ENCODE results near the gene VANGL2. TPM values are rescaled to one million over a fixed set of nuclear protein-coding genes. Genes with fewer than 3 reads are reported as not detected.

The VANGL2 gene
- total and polyA plus RNA-seq, 4 donors: 0.07 to 1.4 (median 0.12) TPM

- DNase-seq (ENCODE audit: low spot score): no peak
- no peaks in the 10 kb centered on the region for H3K4me1 ChIP-seq (ENCODE audit: control insufficient read depth in 4 of 4, insufficient read depth in 4 of 4, low read length in 3 of 4)
- TF ChIP-seq, protein P1, sequence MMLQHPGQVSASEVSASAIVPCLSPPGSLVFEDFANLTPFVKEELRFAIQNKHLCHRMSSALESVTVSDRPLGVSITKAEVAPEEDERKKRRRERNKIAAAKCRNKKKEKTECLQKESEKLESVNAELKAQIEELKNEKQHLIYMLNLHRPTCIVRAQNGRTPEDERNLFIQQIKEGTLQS (IDR thresholded peaks at IDR 0.05): no peak
- TF ChIP-seq SP1 (IDR thresholded peaks at IDR 0.05): no peak
- no peak for TF ChIP-seq HNF4G (IDR thresholded peaks at IDR 0.05)
- TF ChIP-seq NR2F2 (IDR thresholded peaks at IDR 0.05): no peak
- no peak for TF ChIP-seq RAD21 (IDR thresholded peaks at IDR 0.05)
- no peak for TF ChIP-seq EGR1 (IDR thresholded peaks at IDR 0.05; ENCODE audit: low read depth in 2 of 2)
- TF ChIP-seq CTCF (IDR thresholded peaks at IDR 0.05; ENCODE audit: low read depth, low read length, missing input control): no peak
- TF ChIP-seq, protein P2, sequence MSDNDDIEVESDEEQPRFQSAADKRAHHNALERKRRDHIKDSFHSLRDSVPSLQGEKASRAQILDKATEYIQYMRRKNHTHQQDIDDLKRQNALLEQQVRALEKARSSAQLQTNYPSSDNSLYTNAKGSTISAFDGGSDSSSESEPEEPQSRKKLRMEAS (IDR thresholded peaks at IDR 0.05): no peak
- TF ChIP-seq GABPA (IDR thresholded peaks at IDR 0.05 in 1 of 2, conservative IDR thresholded peaks at IDR 0.05 in 1 of 2): no peak
- no peak for TF ChIP-seq JUND (IDR thresholded peaks at IDR 0.05)
- TF ChIP-seq FOXA1 (IDR thresholded peaks at IDR 0.05): no peak
- TF ChIP-seq TAF1 (conservative IDR thresholded peaks at IDR 0.05): no peak
- no peak for TF ChIP-seq YY1 (IDR thresholded peaks at IDR 0.05)
- no peak for TF ChIP-seq REST (IDR thresholded peaks at IDR 0.05)
- TF ChIP-seq HNF4A (conservative IDR thresholded peaks at IDR 0.05): no peak
- TF ChIP-seq, protein P3, sequence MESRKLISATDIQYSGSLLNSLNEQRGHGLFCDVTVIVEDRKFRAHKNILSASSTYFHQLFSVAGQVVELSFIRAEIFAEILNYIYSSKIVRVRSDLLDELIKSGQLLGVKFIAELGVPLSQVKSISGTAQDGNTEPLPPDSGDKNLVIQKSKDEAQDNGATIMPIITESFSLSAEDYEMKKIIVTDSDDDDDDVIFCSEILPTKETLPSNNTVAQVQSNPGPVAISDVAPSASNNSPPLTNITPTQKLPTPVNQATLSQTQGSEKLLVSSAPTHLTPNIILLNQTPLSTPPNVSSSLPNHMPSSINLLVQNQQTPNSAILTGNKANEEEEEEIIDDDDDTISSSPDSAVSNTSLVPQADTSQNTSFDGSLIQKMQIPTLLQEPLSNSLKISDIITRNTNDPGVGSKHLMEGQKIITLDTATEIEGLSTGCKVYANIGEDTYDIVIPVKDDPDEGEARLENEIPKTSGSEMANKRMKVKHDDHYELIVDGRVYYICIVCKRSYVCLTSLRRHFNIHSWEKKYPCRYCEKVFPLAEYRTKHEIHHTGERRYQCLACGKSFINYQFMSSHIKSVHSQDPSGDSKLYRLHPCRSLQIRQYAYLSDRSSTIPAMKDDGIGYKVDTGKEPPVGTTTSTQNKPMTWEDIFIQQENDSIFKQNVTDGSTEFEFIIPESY (IDR thresholded peaks at IDR 0.05): no peak
- no peak for TF ChIP-seq RXRA (IDR thresholded peaks at IDR 0.05)
- TF ChIP-seq FOXA2 (IDR thresholded peaks at IDR 0.05): no peak
- peaks cover 0 to 4% (median 0%) of the 10 kb centered on the region in 4 donors for H3K27me3 ChIP-seq (ENCODE audit: control insufficient read depth in 4 of 4, insufficient read depth in 4 of 4, low read length in 3 of 4)
- H3K36me3 ChIP-seq (ENCODE audit: control insufficient read depth in 4 of 4, insufficient read depth in 3 of 4, low read depth in 1 of 4, low read length in 3 of 4): no peaks in the 10 kb centered on the region
- H3K27ac ChIP-seq (ENCODE audit: low read depth in 1 of 2, low read length in 2 of 2): no peak overlapping the region
- H3K9ac ChIP-seq (ENCODE audit: low read depth in 1 of 2, low read length in 2 of 2): no peak overlapping the region
- 75% methylated on average over 4 of the region's 4 CpGs for WGBS
- H3K9me3 ChIP-seq (ENCODE audit: control insufficient read depth in 4 of 4, low read length in 3 of 4): no peaks in the 10 kb centered on the region
- no peak overlapping the region for H3K4me3 ChIP-seq (ENCODE audit: low read depth in 1 of 3, low read length in 3 of 3)
These were observed 60.4 kb downstream of the VANGL2 start for GRCh38 chr1:160460683-160461287.

All from liver (tissue), 9 donors.